Left renal cortex interstitium (tissue), 4 donors: ENCODE measurements around the gene CCDC82. TPM values are rescaled to one million over a fixed set of nuclear protein-coding genes. Genes with fewer than 3 reads are reported as not detected.

Experiments used
- DNase-seq, 4 donors: peaks; one replicate each; pipeline ENCODE4 v3.0.0-alpha.2; 2013; ENCODE audit warnings: low read depth in 4 of 4, low spot score in 2 of 4, missing footprints in 1 of 4
- polyA plus RNA-seq, 4 donors: library from polyadenylated mRNA; unstranded; fragments of 120-200 nt; gene quantifications; one replicate each; pipeline ENCODE4 v1.2.1, GENCODE V29; 2013; ENCODE audit not compliant: insufficient read length in 4 of 4

Gene CCDC82
- polyA plus RNA-seq, 4 donors: 38.3 to 59.6 (median 51.2) TPM

DNA sequence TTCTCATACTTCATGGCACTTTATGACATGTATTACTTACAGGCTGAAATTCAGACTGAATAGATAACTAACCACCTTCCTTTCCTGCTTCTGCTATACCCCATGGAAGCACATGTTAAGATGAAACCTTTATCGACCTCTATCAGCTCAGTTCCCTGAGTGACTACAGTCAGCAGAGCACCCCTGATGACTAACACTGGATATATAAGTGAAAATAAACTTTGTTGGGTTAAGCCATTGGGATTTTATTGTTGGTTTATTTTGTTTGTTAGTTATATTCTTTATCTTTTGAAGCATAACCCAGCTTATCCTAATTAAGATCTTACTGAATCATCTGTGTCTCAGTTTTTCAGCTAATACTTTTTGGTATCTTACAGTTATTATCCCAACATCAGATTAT lies 23.7 kb downstream of the CCDC82 start:
- no peak for DNase-seq

DNA sequence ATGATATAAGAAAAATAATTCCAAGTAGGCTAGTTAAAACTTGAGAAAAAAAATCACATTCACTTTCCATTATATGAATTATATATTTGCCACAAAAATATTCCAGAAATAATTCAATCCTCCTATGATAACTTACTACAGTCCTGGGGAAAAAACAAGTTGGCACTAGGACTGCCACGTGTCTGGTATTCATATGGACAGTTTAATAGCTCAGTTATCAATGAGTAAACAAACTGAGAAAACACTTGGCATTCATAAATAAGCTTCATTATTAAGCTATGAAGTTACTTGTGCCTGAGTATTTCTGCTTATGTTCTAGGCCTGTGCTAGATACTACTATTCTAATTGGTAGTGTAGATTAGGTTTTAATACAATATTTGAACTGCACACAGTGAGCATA lies 24.2 kb downstream of the CCDC82 start:
- DNase-seq: no peak

DNA sequence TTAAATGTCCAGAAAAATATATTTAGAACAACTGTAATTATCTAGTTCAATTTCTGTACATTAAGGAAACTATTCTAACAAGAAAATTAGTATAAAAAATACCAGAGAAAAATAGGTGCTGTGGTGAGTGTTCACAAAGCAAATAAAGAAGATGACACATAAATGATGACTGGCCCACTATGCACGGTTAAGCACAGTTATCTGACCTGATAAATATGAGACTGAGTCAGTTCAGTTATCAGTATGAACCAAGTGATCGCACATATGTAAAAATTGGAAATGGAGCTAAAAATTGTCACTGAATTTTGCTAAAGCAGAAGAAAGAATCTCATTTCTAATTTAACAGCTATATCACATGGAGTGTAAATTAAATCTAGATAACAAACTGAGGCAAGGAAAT lies 27.9 kb downstream of the CCDC82 start:
- no peak for DNase-seq

DNA sequence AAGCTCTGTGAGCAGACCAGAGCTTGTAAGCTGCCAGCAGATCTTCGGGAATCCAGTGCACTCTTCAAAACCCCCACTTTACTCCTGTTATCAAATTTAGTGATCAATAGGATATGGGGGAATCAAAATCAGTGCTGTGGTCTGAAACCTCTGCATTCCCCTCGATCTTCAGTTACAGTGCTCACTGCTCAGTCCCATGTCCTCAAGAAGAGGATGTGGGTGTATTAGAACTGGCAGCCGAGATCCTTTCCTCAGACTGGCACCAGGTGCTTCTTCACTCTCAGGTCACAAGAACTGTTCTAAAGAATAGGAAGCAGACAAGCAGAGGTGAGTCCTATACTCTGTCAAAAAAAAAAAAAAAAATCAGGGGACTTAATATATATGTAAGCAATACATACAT lies 31.4 kb downstream of the CCDC82 start:
- no peak for DNase-seq

DNA sequence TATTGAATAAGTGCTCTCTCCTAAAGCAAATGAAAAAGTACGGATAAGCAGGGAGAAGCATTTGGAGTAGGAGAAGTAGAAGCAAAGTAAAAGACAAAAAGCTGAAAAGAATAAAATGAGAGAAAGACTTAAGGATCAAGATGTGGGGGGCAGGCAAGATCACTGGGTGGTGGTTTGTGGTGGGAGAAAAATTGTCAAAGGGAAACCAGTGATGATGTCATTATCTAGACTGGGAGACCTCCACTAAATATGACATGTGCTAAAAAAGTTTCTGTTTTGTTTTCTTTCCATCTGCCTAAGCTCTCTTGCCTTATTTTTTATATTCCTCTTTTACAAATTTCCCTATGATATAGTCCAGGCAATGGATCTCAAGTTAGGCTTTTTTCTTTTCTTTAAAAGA lies 31.9 kb downstream of the CCDC82 start:
- DNase-seq: no peak

DNA sequence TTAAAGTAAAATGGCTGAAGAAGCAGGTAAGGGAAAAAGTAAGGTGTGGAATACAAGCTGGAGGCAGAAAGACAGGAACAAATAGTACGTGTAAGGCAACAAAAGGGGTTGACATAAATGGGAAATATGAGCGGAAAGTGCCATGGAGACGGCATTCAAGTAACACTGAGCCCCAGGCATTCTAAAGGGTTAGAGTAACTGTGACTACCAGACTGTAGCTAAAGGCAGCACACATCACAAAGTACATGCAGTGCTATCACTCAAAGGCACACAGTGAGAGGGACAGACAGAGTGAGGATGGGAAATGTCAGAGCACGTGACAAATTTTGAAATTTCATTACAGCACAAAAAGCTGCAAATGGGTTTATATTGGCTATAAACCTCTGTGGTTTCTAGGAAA lies 32.9 kb downstream of the CCDC82 start:
- no peak for DNase-seq

DNA sequence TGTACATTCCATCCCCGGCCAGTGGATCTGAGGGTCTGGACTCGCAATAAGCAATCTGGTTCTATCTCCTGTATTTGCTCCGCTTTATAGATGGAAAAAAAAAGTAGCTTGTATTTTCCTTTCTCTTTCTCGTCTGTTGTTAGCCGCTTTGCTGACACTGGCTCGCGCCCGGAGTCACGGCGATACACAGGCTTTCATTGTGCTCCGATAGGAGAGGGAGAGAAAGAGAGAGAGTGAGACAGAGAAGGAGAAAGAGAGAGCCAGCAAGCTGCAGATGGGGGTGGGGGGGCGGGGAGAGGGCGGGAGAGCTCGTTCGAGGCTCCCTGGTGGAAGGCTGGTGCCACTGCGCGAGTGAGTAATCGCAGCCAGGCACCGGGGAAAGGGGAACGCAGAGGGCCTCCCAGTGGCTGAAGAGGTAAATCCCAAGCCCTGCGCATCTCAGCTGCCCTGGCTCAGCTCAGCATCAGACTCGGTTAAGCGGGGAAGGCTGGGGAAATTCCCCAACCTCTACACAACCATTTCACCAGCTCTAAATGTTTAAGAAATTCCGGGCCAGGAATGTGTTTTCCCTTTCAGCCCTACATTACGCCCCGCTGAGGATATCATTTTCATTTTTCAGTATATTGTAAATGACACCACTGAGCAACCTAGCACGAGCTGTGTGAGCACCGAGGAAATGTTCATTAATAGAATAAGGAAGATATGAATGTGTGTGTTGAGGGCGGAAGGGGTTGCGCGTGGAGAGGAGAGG lies 46.6 kb downstream of the CCDC82 start, which contains the start of gene MAML2:
Gene MAML2 (minus strand): TSS at position 235 of the 751 bp plus-strand sequence. CDS start 1,300 bp downstream, outside the sequence.
- peak in 3 of 4 donors; percentile 79 to 88 (median 84) for DNase-seq

DNA sequence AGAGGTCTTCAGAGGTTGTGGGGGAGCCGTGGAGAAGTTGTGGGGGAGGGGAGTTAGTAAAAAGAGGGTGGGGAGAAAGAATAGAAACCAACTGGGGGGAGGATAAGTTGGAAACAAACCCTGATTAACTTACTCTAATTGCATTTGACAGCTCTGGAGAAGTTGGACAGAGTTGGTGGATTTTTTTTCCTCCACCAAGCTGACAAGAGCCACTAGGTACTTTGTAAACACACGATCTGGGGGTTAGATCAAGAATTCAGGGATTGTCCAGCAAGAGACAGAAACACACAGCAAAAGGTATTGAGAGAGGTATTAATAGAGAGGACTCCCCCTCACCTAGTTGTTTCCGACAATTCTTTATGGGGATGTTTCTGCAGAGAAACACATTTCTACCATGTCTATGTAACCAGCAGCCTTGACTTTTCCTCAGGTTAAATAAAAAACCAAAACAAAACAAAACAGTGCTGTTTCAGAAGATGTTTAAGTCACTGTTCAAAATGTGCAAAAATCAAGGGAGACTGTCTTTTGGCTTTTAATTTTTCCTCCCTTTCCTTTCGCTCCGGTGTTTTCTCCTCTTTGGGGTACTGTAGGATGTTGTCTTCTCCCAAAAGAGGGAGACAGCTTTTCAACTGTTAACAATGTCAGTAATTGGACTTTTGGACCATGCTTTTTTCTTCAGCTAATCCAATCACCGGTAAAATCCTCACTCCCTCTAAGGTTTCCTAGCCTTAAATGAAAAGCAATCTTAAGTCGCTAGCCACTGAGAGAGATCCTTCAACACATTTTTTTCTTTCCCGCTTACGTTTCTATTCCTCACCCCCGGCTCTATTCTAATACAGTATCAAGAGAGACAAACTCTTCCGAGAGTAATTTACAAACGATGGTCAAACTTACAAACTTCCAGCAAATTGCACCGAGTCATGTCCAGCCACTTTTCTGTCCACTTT lies 47.4 kb downstream of the CCDC82 start:
- DNase-seq: no peak

DNA sequence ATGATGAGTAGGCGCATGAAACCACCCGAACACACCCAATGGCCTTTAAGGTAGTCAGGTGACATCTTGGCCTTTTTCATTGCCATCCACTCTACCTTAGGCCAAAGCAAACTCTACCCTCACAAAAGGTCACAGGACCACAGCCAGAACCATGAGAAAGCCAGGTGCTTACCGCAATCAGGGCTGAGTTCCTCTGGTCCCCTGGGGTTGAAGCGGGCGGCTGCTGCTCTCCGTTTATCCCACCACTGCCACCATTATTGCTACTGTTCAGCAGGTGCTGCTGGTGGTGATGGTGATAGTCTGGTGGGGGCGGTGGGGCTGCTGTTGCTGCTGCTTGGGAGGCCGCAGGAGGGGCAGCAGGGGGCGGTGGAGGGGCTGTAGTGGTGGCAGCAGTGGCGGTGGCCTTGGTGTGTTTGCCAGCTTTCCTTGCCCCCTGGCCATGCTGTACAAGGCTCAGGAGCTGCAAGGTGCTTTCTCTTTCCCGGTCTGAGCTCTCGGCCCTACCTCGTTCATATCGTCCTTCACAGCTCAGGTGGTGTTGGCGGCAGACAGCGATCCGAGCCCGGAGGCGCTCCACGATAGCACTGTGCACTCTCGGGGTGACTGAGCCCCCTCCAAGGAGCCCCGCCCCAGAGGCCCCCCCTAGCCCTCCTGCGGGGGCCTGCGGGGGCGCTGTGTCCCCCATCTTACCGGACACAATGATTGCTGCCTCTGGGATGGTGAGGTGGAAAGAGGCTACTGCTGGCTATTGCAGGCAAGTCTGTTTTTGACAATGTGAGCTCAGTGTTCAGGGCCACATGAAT lies 48.3 kb downstream of the CCDC82 start:
- DNase-seq: no peak

DNA sequence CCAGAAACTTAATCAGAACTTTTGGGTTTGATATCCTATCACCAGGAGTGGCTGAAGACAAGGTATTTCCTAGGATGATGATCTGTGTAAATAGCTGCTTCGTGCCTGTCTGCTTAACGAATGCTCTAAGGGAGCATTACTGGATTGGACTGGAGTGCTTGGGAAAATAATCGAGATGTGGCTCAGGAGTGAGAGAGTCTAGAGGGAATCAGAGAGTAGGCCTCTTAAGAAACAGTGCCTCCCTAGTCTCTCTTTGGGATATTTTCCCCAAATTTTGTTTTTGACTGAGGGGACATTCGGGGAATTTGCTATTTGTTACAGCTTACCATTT lies 49.2 kb downstream of the CCDC82 start:
- DNase-seq: no peak

DNA sequence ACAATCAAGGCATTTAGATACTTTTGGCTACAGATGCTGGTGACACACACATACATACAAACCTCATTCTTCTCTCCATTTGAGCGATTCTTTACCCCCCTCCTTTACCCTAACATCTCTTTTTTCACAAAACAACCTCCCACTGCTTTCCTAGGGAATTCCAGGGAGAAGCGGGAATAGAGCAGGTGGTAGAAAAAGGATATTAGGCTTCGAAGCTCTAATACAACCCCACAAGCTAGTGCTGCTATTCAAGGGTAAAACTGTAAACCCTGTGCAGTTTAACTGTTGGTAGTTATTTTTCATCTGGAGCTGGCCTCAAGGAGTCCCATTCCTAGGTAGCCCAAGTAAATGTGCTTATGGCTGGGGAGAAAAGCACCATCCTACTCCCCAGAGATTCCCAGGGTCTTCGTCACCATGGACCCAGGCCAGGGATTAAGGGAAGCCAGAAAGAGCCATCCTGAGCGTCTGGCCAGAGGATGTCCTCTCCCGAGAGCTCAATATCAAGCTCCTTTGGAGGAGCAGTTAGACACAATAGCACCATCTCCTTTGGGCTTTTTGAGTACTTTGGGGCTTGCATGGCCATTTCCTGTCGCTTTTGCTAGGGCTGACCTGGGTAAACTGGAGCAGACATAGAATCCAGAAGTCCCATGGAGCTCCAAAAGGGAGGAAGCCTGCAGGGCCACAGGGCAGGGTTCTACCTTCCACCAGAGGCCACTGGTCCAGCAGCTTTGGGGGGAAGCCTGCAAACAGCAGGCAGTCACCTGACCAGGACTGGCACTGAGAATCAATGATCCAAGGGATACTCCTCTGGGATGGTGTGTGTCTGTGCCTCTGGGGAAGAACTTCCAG lies 49.8 kb downstream of the CCDC82 start:
- no peak for DNase-seq

DNA sequence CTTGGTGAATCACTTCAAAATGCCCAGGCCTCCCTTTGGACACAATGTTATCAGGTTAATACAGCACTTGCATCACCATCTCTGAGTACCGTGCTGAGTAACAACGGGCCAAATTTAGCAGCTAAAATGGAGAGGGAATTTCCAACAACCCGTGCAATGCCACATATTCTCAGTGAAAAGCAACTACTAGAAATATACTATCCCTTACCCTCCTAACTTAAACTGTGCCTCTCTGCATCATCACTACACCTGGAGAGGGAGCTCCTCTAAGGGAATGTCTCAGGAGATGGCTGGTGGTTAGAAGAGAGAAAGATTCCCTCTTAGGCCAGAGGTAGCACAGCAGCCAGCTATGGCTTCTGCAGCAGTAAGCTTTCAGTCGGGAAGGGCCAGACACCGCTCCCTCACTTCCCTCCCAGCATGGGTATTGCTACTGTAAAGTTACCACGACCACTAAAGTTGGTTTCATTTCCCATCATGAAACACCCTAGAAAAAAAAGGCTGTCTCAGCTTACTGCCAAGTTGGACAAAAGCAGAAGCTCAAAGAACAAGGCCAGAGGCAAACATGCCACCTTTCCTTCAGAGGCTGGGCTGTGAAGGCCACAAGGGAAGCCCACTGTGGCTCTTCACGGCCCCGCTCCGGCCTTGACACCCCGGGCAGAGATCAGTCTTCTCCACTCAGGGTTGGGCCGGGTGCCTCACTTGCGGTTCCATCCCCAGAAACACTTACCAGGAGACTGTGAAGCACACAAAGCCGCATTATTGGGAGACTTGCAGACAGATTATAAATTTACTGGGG lies 50.6 kb downstream of the CCDC82 start:
- DNase-seq: no peak

DNA sequence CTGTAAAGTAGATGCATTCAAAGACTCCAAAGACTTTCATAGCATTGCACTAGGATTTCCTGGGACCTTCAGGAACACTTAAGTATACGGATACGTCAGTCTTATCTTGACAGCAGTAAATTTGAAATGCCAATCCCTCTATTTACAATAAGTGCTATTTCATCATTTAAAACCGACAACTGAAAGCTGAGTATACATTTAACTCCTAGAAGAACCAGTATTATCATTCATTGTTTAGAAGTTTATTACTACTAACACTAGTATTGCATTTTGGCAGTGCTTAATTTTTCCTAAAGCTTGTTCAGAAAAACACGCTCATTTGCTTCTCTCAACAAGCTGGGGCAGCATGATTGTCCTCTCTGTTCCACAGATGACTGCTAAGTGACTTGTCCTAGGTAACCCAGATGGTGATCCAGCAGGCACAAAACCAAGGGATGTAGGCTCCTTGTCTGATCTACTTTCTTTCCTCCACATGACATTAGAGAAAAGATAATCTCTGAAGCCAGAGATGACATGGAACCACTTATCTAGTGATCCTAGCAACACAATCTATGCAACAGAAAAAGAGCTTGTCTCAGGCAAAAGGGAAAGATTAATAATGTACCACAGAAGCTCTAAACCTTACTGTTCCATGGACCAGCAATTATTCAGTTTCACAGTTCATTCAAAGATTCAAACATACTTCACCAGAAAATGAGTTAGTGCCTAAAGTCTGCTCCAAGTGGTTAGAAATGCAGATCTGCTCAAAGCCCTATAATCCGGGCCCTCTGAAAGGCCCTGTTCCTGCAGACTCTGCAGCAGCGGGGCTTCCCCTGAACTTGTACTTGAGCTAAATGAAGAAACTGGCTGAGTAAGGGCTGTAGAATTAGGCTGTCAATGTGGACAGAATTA lies 51.9 kb downstream of the CCDC82 start:
- no peak for DNase-seq

DNA sequence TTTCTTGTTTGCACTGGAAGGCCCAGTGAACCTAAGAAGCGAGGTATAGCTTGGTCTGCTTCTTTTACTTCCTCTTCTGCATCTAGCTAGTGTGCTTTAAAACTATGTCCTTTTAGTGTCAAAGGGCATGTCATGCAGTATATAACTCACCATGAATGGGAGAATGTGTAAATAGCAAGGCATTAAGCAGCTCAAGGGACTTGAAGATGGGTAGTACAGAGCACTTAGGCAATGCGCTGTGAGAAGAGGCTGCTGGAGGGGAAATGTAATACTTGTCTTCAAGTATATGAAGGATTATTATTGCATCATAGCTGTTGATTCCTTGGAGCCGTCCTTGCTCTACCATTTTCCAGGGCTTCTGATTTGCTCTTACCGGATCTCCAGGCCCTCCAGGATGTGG lies 54.3 kb downstream of the CCDC82 start:
- DNase-seq: no peak

DNA sequence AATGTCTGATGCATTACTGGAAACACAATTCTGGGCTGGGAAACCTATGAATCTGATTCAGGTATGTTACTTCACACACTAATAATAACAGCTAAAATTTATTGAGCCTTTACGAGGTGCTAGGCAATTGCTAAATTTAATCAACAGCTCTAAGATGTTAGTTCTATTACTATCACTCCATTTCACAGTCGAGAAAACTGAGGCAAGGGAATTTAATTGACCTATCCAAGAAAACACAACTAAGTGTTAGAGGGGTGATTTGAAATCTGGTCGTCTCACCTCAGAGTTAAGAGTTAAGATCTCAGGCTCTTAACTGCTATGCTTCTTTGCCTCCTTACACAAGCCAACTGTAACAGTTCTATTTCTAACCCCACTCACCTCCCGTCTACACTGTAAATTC lies 55.5 kb downstream of the CCDC82 start:
- no peak for DNase-seq

DNA sequence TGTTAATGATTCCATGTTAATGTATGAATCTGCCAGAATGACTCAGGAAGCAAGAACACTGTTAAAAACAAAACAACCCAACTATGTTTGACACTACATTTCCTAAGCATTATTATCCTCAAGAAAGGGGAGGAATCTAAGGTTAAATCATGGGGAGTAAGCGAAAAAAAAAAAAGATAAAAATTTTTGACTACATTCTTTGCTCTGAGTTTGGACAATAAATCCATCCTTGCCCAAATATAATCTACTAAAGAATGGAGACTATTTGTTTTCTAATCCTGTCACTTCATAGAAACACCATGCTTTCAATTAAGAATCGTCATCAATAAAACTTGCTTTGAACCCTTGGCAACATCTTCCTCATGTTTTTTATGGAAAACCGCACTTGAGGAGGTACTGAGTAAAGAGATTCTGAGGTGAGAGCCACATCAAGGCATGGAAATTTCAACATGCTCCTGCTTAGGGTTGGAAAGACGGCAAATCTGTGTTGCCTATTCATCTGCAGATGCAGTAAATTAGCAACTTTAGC lies 56.5 kb downstream of the CCDC82 start:
- no peak for DNase-seq

DNA sequence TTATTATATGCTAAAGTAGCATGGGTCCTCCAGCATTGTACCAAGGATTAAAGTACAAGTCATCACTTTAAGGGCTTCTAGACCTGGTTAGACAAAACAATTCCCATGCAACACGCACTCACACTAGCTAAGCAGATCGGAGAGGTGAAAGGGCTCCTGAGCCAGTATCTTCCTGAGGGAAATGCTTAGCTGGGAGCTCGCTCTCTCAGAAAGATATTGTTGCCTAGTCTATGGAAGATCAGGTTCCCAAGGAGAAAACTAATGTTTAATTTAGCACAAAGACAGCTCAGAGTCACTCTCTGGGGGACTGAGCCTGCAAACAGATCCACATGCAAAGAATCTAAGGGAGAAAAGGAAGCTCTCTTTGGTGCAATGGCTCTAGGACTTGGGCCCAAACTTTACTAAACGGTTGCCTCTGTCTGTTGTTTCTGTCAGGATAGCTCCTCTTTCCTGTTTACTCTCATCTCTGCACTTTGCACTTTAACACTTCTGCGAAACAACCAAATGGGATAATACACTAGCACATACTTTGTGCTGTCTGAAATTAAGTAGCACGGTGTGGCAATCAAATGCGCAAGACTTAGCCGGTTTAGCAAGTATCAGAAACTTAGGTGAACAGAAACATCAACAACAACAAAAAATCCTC lies 57.5 kb downstream of the CCDC82 start:
- no peak for DNase-seq
